Cardiac fibroblast (primary cell): ENCODE measurements around the gene CAPN14.

Source experiments
- DNase-seq, 2 donors: peaks; one replicate each; pipeline versions ENCODE4 v3.0.0 to v3.0.0-alpha.2; 2010; ENCODE audit warnings: low read depth in 2 of 2
- H3K4me3 ChIP-seq, 2 donors: replicated peaks in 1 of 2; 1 replicate in 1 of 2; 2 replicates in 1 of 2; pipeline ENCODE4 v1.5.1; 2011; ENCODE audit warnings: low read depth in 2 of 2, low read length in 2 of 2, mild to moderate bottlenecking in 2 of 2, moderate library complexity in 1 of 2
- CTCF ChIP-seq: IDR thresholded peaks from one replicate; pipeline ENCODE4 v1.5.1; 2011; ENCODE audit warnings: low read depth, mild to moderate bottlenecking, low read length, inconsistent platforms

The CAPN14 gene

GRCh38 chr2:31251851-31252250 is 34.5 kb upstream of the CAPN14 start:
- no peak for DNase-seq
- no peak overlapping the region for H3K4me3 ChIP-seq
- TF ChIP-seq CTCF, result no peak

GRCh38 chr2:31251018-31251417 is 33.7 kb upstream of the CAPN14 start:
- H3K4me3 ChIP-seq, result no peak overlapping the region
- no peak for DNase-seq
- TF ChIP-seq CTCF, result no peak

GRCh38 chr2:31249009-31249690 is 31.8 kb upstream of the CAPN14 start:
- no peak overlapping the region for H3K4me3 ChIP-seq
- DNase-seq, result no peak
- TF ChIP-seq CTCF, result no peak

- no peak for DNase-seq
- no peak for TF ChIP-seq CTCF
- no peak overlapping the region for H3K4me3 ChIP-seq
Measured at GRCh38 chr2:31248139-31248538, 30.8 kb upstream of the CAPN14 start.

GRCh38 chr2:31247711-31248110 is 30.4 kb upstream of the CAPN14 start:
- DNase-seq, result no peak
- no peak overlapping the region for H3K4me3 ChIP-seq
- no peak for TF ChIP-seq CTCF

- TF ChIP-seq CTCF, result no peak
- no peak overlapping the region for H3K4me3 ChIP-seq
- DNase-seq, result no peak
Measured at GRCh38 chr2:31246184-31246852, 29.0 kb upstream of the CAPN14 start.
